ENCODE data around the gene SPOPL.

DNA sequence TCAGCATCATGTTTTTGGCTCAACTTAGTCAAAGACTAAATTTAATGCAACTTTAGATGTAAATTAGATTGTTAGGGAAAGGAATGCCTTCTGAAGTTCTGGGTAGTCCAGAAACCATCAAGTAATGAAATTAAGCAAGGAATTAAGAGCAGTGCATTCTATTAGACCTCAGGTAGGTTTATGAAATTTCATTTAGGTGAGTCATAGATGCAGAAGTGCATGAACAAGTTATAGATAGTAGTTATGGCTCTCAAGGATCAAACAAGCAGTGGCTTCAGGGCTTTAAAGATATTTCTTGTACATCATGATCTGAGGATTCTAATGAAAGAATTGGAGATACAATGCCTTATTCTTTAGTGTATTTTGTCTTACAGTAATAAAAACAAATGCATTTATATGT, 25.4 kb upstream of the SPOPL start:
- TF ChIP-seq REST (IDR thresholded peaks at IDR 0.05; ENCODE audit: borderline replicate concordance) (no peak), RAD21 (conservative IDR thresholded peaks at IDR 0.05) (no peak), TAF1 (IDR thresholded peaks at IDR 0.05; ENCODE audit: low read depth) (no peak), EZH2 (IDR thresholded peaks at IDR 0.05; ENCODE audit: borderline replicate concordance, insufficient read depth, low read length, poor library complexity, severe bottlenecking) (no peak), POLR2AphosphoS5 (IDR thresholded peaks at IDR 0.05) (no peak), SMC3 (conservative IDR thresholded peaks at IDR 0.05; ENCODE audit: poor library complexity) (no peak), EP300 (conservative IDR thresholded peaks at IDR 0.05; ENCODE audit: poor library complexity, severe bottlenecking) (no peak), MXI1 (conservative IDR thresholded peaks at IDR 0.05; ENCODE audit: poor library complexity, severe bottlenecking) (no peak)
- TF ChIP-seq, protein P1, sequence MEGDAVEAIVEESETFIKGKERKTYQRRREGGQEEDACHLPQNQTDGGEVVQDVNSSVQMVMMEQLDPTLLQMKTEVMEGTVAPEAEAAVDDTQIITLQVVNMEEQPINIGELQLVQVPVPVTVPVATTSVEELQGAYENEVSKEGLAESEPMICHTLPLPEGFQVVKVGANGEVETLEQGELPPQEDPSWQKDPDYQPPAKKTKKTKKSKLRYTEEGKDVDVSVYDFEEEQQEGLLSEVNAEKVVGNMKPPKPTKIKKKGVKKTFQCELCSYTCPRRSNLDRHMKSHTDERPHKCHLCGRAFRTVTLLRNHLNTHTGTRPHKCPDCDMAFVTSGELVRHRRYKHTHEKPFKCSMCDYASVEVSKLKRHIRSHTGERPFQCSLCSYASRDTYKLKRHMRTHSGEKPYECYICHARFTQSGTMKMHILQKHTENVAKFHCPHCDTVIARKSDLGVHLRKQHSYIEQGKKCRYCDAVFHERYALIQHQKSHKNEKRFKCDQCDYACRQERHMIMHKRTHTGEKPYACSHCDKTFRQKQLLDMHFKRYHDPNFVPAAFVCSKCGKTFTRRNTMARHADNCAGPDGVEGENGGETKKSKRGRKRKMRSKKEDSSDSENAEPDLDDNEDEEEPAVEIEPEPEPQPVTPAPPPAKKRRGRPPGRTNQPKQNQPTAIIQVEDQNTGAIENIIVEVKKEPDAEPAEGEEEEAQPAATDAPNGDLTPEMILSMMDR (IDR thresholded peaks at IDR 0.05; ENCODE audit: poor library complexity, severe bottlenecking): no peak
